Gastrocnemius medialis (tissue), 4 donors: ENCODE measurements around the gene PAK2.

ENCODE experiments used
- POLR2A ChIP-seq, 2 donors: fragments of 450-650 bp; IDR thresholded peaks; one replicate each; pipeline ENCODE4 v1.6.1; 2017; ENCODE audit warnings: antibody characterized with exemption in 2 of 2, mild to moderate bottlenecking in 2 of 2, moderate library complexity in 2 of 2
- TF ChIP-seq, protein P1 (sequence below), 5 experiments: fragments of 450-650 bp in 3 of 5; fragments of 200-600 bp in 2 of 5; sonication (generic) in 2 of 5; IDR thresholded peaks in 4 of 5; conservative IDR thresholded peaks in 1 of 5; 1 replicate in 4 of 5; 2 replicates in 1 of 5; pipeline ENCODE4 v1.5.1; 2016 to 2019; ENCODE audit warnings: antibody characterized with exemption in 5 of 5, mild to moderate bottlenecking in 3 of 5, moderate library complexity in 3 of 5

DNA sequence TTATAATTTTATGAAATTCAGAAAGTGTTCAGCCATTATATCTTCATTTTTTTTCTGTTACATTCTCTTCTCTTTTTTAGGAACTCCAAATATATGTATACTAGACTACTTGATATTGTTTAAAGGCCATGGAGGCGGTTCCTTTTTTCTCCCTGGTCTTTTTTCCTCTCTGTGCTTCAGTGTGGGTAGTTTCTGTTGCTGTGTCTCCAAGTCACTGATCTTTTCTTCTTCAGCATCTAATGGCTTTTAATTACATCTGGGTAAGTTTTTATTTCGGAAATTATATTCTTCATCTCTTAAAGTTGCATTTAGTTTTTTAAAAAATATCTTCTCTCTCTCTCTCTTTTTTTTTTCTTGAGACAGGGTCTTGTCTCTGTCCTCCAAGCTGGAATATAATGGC is 18.6 kb upstream of the PAK2 start:
- TF ChIP-seq, protein P1, sequence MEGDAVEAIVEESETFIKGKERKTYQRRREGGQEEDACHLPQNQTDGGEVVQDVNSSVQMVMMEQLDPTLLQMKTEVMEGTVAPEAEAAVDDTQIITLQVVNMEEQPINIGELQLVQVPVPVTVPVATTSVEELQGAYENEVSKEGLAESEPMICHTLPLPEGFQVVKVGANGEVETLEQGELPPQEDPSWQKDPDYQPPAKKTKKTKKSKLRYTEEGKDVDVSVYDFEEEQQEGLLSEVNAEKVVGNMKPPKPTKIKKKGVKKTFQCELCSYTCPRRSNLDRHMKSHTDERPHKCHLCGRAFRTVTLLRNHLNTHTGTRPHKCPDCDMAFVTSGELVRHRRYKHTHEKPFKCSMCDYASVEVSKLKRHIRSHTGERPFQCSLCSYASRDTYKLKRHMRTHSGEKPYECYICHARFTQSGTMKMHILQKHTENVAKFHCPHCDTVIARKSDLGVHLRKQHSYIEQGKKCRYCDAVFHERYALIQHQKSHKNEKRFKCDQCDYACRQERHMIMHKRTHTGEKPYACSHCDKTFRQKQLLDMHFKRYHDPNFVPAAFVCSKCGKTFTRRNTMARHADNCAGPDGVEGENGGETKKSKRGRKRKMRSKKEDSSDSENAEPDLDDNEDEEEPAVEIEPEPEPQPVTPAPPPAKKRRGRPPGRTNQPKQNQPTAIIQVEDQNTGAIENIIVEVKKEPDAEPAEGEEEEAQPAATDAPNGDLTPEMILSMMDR (IDR thresholded peaks at IDR 0.05 in 4 of 5, conservative IDR thresholded peaks at IDR 0.05 in 1 of 5), result no peak
- no peak for TF ChIP-seq POLR2A (IDR thresholded peaks at IDR 0.05)
